VCaP (cell line): ENCODE measurements around the gene CACNB2.

Experiments
- H3K27ac ChIP-seq: fragments of 450-650 bp; 2 replicates; pipeline ENCODE4 v1.5.1; 2017
- TF ChIP-seq, protein P1 (sequence below): fragments of 450-650 bp; conservative IDR thresholded peaks from 2 replicates; pipeline ENCODE4 v1.5.1; 2017; ENCODE audit warnings: mild to moderate bottlenecking, moderate library complexity

CACNB2 gene

DNA sequence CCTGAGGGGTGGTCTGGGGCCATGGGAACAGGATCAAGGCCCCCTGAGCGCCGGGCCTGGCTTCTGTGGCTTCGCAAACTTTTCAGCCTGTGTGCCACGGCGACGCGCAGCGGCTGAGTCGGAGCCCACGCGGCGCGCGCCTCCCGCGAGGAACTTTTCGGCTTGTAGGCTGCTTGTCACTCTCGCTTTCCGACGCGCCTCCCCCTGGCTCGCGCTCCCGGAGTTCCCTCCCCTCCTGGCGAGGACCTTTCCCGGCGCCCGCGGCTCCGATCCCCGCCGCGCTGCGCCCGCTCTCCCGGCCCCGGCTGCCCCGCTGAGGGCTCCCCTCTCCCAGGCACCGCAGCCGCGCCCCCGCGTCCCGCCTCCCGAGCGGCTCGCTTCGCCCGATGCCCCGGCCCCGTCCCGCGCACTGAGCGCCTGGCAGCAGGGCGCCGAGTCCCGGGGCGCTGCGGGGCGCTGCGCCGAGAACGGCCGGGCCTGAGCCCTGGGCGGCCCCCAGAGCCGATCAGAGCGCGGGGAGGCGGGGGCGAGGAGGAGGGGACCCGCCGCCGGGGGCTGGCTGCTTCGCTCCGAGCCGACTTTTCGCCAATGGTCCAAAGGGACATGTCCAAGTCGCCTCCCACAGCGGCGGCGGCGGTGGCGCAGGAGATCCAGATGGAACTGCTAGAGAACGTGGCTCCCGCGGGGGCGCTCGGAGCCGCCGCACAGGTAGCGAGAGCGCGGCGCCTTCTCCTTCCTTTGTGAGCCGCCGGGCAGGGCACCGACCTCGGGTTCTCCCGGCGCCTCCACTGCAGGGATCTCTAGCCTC, at the start of gene CACNB2:
TSS of gene CACNB2 (plus strand) at position 276 of the 808 bp plus-strand sequence.
- TF ChIP-seq, protein P1, sequence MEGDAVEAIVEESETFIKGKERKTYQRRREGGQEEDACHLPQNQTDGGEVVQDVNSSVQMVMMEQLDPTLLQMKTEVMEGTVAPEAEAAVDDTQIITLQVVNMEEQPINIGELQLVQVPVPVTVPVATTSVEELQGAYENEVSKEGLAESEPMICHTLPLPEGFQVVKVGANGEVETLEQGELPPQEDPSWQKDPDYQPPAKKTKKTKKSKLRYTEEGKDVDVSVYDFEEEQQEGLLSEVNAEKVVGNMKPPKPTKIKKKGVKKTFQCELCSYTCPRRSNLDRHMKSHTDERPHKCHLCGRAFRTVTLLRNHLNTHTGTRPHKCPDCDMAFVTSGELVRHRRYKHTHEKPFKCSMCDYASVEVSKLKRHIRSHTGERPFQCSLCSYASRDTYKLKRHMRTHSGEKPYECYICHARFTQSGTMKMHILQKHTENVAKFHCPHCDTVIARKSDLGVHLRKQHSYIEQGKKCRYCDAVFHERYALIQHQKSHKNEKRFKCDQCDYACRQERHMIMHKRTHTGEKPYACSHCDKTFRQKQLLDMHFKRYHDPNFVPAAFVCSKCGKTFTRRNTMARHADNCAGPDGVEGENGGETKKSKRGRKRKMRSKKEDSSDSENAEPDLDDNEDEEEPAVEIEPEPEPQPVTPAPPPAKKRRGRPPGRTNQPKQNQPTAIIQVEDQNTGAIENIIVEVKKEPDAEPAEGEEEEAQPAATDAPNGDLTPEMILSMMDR = no peak; the same call in 1 of the 2 replicates
- peak within 1 kb of the TSS; percentile 40; the same call in 1 of the 2 replicates for H3K27ac ChIP-seq

DNA sequence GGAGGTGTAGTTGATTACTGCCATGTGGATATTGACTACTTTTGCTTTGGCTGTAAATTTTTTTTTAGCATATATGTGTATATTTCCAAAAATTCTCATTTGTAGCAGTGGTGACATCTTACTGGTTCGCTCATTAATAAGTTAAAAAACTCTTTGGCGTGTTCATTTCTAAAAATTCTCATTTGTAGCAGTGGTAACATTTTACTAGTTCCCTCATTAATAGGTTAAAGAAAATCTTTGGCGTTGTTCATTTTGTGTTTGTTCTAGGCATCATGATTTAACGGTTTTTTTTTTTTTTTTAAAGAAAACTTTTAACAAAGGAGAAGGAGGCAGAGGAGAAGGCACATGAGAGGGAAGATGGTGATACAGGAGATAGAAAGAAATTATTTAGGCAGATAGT, 45.9 kb upstream of the CACNB2 start:
- no peak overlapping the region for H3K27ac ChIP-seq
- TF ChIP-seq, protein P1 = no peak

DNA sequence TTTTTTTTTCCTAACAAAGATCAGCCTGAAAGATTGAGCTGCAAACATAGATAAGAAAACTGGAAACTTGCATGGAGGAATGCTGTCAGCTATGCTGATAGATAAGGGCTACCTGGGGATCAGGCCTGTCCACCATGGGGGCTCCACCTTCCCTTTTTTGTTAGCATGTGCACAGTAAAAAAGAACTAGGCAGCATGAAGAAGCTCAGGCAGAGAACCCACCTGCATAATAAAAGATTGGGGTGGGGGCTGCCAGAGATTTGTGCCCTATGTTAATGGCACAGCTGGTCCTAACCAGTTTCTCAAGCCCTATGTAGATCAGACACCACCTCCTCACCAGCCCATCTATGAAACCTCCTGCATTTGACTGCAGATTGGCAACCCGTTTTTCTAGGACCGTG, 45.4 kb upstream of the CACNB2 start:
- TF ChIP-seq, protein P1 = no peak
- H3K27ac ChIP-seq = no peak overlapping the region

DNA sequence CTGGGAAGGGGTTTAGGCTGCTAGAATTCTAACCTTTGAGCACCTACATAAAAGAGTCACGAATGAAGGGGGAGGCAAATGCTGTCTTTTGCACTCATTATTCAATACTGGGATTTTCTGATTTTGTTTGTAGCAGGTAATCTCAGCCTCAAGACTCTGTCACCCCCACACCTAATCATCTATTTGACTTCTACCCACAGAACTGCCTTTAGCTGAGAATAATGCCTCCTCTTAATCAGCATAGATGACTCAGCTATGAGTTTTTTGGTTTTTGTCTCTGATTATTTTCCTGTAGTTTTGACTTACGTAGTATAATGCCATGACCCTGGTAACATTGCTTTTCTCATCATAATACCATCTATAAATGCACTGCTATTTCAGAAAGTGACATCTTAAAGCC, 42.7 kb upstream of the CACNB2 start:
- no peak overlapping the region for H3K27ac ChIP-seq
- TF ChIP-seq, protein P1 = no peak

DNA sequence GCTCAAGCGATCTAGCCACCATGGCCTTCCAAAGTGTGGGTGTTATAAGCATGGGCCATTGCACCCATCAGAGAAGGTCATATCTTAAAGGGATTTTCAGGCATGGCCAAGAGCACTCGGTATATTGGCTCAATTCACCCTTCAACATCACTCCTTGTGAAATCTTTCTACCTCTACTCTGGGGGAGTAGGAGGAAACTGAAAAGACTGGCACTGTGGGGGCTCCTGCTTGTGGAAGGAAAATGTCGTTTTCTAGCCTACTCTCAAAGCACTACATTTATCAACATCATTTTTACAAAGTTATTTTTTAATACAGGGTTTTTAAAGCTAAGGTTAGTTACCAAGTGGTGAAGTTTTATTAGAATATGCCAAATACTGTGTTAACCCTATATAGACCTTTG, 42.0 kb upstream of the CACNB2 start:
- no peak overlapping the region for H3K27ac ChIP-seq
- TF ChIP-seq, protein P1 = no peak

DNA sequence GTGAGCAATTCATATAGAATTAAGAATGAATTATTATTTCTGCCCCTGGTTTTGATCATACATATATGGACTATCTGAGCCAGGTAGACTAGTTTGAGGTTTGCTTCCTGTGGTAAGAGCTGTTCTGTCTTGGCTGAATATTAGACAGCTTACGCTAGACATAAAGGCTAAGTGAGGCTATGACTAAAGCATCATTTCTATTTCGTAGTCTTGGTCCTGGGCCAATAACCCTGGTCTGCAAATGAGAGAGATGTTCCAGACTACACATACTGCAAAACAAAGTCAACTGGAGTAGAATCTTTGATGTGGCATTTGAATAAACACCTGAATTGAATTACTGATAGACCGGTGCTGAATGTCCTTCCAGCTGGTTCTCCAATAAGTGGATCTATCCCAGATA, 40.8 kb upstream of the CACNB2 start:
- no peak overlapping the region for H3K27ac ChIP-seq
- TF ChIP-seq, protein P1 = no peak

DNA sequence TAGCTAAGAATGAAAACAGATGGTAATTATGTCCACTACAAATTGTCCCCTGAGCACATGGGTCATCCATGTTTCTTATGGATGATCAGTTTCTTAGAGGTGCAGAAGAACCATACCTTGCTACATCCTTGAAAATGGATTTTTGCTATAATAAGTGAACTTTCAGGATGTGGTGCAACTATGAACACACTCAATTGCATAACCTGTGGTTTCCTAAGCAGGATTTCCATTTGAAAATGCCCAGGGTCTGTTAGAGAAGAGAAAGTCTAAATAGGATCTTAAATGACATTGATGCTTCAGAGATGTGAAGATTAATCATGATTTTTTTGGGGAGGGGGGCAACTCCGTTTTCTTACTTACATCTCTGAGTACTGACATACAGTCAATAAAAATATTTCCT, 39.6 kb upstream of the CACNB2 start:
- TF ChIP-seq, protein P1 = no peak
- H3K27ac ChIP-seq = no peak overlapping the region
